Common myeloid progenitor, CD34-positive (primary cell): ENCODE results near the gene FKBP5.

Experiments
- CTCF ChIA-PET: fragments of 350-600 bp; sonication (Branson Sonifier 250); formaldehyde crosslinking; loops from one replicate; lab custom pipeline; 2021; ENCODE audit warnings: antibody characterized with exemption; lab: Charles Lee
- POLR2A ChIA-PET: fragments of 350-600 bp; sonication (Branson Sonifier 250); formaldehyde crosslinking; loops from one replicate; lab custom pipeline; 2021; ENCODE audit warnings: antibody characterized with exemption; lab: Charles Lee
- DNase-seq, 3 donors: peaks; one replicate each; pipeline versions ENCODE4 v3.0.0 to v3.0.0-alpha.2; 2013
- H3K27ac ChIP-seq, 2 experiments: 1 replicate in 1 of 2; 2 replicates in 1 of 2; pipeline ENCODE4 v1.7.0; 2013; ENCODE audit warnings: inconsistent platforms in 2 of 2, low read length in 2 of 2, mild to moderate bottlenecking in 2 of 2, low read depth in 1 of 2, moderate library complexity in 1 of 2; ENCODE audit not compliant: severe bottlenecking in 2 of 2, insufficient read depth in 1 of 2, poor library complexity in 1 of 2
- H3K27me3 ChIP-seq, 5 experiments: replicated peaks in 2 of 5; 1 replicate in 3 of 5; 2 replicates in 2 of 5; pipeline versions ENCODE4 v1.6.1 to v1.7.0; 2013; ENCODE audit warnings: low read length in 4 of 5, mild to moderate bottlenecking in 2 of 5, moderate library complexity in 2 of 5, inconsistent platforms in 1 of 5; ENCODE audit not compliant: insufficient read depth in 5 of 5, control insufficient read depth in 4 of 5
- H3K36me3 ChIP-seq, 4 experiments: 1 replicate in 2 of 4; 2 replicates in 2 of 4; pipeline versions ENCODE4 v1.6.1 to v1.7.0; 2013; ENCODE audit warnings: low read length in 3 of 4, control low read depth in 1 of 4, mild to moderate bottlenecking in 1 of 4; ENCODE audit not compliant: control insufficient read depth in 4 of 4, insufficient read depth in 4 of 4
- H3K4me1 ChIP-seq, 4 experiments: 1 replicate in 3 of 4; 2 replicates in 1 of 4; pipeline versions ENCODE4 v1.6.1 to v1.7.1; 2013; ENCODE audit warnings: low read length in 3 of 4, mild to moderate bottlenecking in 3 of 4, control low read depth in 1 of 4, inconsistent platforms in 1 of 4, moderate library complexity in 1 of 4; ENCODE audit not compliant: control insufficient read depth in 4 of 4, insufficient read depth in 4 of 4; ENCODE audit errors: control extremely low read depth in 1 of 4
- H3K4me3 ChIP-seq, 7 experiments: 1 replicate in 4 of 7; 2 replicates in 3 of 7; pipeline versions ENCODE4 v1.5.1 to v1.7.0; 2013; ENCODE audit warnings: mild to moderate bottlenecking in 7 of 7, low read length in 6 of 7, moderate library complexity in 6 of 7, inconsistent platforms in 2 of 7, low read depth in 2 of 7, control low read depth in 1 of 7; ENCODE audit not compliant: insufficient read depth in 4 of 7, control insufficient read depth in 1 of 7; ENCODE audit errors: extremely low read depth in 1 of 7
- H3K9me3 ChIP-seq, 5 experiments: 1 replicate in 4 of 5; 2 replicates in 1 of 5; pipeline versions ENCODE4 v1.6.1 to v1.7.1; 2013; ENCODE audit warnings: low read length in 4 of 5, mild to moderate bottlenecking in 2 of 5, inconsistent platforms in 1 of 5, low read depth in 1 of 5, moderate library complexity in 1 of 5; ENCODE audit not compliant: control insufficient read depth in 4 of 5, insufficient read depth in 2 of 5; ENCODE audit errors: control extremely low read depth in 1 of 5
- WGBS: methylation state at CpG from one replicate; pipeline ENCODE4 v1.1.5; 2013; ENCODE audit not compliant: insufficient coverage; 5-methylcytosine and 5-hydroxymethylcytosine counted together

Gene FKBP5

DNA sequence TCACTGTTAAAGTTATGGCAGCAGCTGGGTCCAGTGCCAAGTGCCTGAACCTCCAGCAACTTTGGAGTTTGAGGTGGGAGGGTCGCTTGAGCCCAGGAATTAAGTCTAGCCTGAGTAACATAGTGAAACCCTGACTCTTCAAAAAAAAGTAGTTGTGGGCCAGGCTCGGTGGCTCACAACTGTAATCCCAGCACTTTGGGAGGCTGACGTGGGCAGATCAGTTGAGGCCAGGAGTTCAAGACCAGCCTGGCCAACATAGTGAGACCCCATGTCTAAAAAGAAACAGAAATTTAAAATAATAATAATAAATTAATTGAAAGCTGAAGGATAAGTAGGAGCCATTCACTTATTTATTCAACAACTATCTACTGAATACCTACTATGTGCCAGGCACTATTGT lies 33.8 kb downstream of the FKBP5 start:
- Histone ChIP-seq H3K9me3 (peaks cover 0 to 3% (median 1%) of the 10 kb centered on the region in 5 experiments), H3K36me3 (peaks cover 0 to 7% (median 1%) of the 10 kb centered on the region in 4 experiments), H3K27me3 (no peaks in the 10 kb centered on the region), H3K4me3 (no peak overlapping the region), H3K4me1 (no peaks in the 10 kb centered on the region), H3K27ac (no peak overlapping the region)
- DNase-seq, result no peak
- ChIA-PET POLR2A (no interaction called here), CTCF (interaction anchor here (1.4 to 2.4 kb wide), 3 partner anchors 14 to 77 kb away, joined by 3 to 5 read pairs (median 4); no protein-coding TSS in a partner anchor)
- WGBS, result 100% methylated on average over 2 of the region's 3 CpGs

GRCh38 chr6:35651244-35651643 lies 37.5 kb downstream of the FKBP5 start:
- peaks cover 0 to 7% (median 0%) of the 10 kb centered on the region in 4 experiments for H3K36me3 ChIP-seq
- H3K27me3 ChIP-seq, result no peaks in the 10 kb centered on the region
- H3K4me1 ChIP-seq, result peaks cover 0 to 5% (median 2%) of the 10 kb centered on the region in 4 experiments
- no peak overlapping the region for H3K4me3 ChIP-seq
- H3K27ac ChIP-seq, result no peak overlapping the region
- CTCF ChIA-PET, result interaction anchor here (1.5 kb wide), 1 partner anchor 16 kb away, joined by 4 read pairs; no protein-coding TSS in a partner anchor
- POLR2A ChIA-PET, result interaction anchor here (0.5 kb wide), 1 partner anchor 19 kb away, joined by 3 read pairs; no protein-coding TSS in a partner anchor
- WGBS, result no CpG with 5 or more reads among the region's 3 CpGs
- peak; percentile 12 to 69 (median 43) for DNase-seq
- peaks cover 0 to 3% (median 1%) of the 10 kb centered on the region in 5 experiments for H3K9me3 ChIP-seq

DNA sequence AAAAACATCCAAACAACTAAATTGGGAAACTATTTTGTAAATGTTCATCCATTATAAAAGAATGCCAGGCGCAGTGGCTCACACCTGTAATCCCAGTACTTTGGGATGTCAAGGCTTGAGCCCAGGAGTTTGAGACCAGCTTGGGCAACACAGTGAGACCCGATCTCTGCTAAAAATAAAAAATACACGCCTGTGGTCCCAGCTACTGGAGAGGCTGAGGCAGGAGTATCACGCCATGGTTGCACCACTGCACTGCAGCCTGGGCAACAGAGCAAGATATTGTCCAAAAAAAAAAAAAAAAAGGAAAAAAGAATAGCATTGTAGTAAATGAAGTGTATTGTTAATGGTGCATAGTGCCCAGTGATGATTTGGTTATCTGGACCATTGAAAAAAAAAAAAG lies 38.7 kb downstream of the FKBP5 start:
- H3K4me3 ChIP-seq, result no peak overlapping the region
- H3K36me3 ChIP-seq, result peaks cover 0 to 13% (median 6%) of the 10 kb centered on the region in 4 experiments
- DNase-seq, result no peak
- WGBS, result 100% methylated on average over 4 of the region's 4 CpGs
- peaks cover 0 to 3% (median 1%) of the 10 kb centered on the region in 5 experiments for H3K9me3 ChIP-seq
- H3K27ac ChIP-seq, result no peak overlapping the region
- ChIA-PET POLR2A (no interaction called here), CTCF (interaction anchor here (1.1 to 1.8 kb wide), 4 partner anchors 13 to 87 kb away, joined by 4 to 5 read pairs (median 4); partner anchors contain the start of gene ARMC12)
- no peaks in the 10 kb centered on the region for H3K27me3 ChIP-seq
- peaks cover 0 to 5% (median 2%) of the 10 kb centered on the region in 4 experiments for H3K4me1 ChIP-seq

GRCh38 chr6:35648203-35648602 lies 40.5 kb downstream of the FKBP5 start:
- H3K36me3 ChIP-seq, result peaks cover 0 to 22% (median 8%) of the 10 kb centered on the region in 4 experiments
- peaks cover 0 to 5% (median 2%) of the 10 kb centered on the region in 4 experiments for H3K4me1 ChIP-seq
- 89% methylated on average over 1 of the region's 2 CpGs for WGBS
- no peak for DNase-seq
- H3K27me3 ChIP-seq, result no peaks in the 10 kb centered on the region
- H3K4me3 ChIP-seq, result no peak overlapping the region
- H3K9me3 ChIP-seq, result peaks cover 0 to 3% (median 1%) of the 10 kb centered on the region in 5 experiments
- ChIA-PET POLR2A (interaction anchor here (0.7 kb wide), 1 partner anchor 236 kb away, joined by 3 read pairs; no protein-coding TSS in a partner anchor), CTCF (interaction anchor here (0.6 to 2.3 kb wide), 2 partner anchors 33 to 102 kb away, joined by 3 to 7 read pairs; no protein-coding TSS in a partner anchor)
- no peak overlapping the region for H3K27ac ChIP-seq

- Histone ChIP-seq H3K27ac (no peak overlapping the region), H3K27me3 (no peaks in the 10 kb centered on the region), H3K4me3 (no peak overlapping the region), H3K36me3 (peaks cover 0 to 29% (median 8%) of the 10 kb centered on the region in 4 experiments), H3K4me1 (peaks cover 0 to 5% (median 2%) of the 10 kb centered on the region in 4 experiments), H3K9me3 (peaks cover 0 to 1% (median 0%) of the 10 kb centered on the region in 5 experiments)
- ChIA-PET CTCF (interaction anchor here (0.7 to 10.7 kb wide), 3 partner anchors 26 to 90 kb away, joined by 3 to 65 read pairs (median 7); partner anchors contain the start of gene ARMC12), POLR2A (interaction anchor here (0.7 kb wide), 1 partner anchor 237 kb away, joined by 3 read pairs; no protein-coding TSS in a partner anchor)
- WGBS, result 100% methylated on average over 1 of the region's 1 CpG
- no peak for DNase-seq
These were observed 41.3 kb downstream of the FKBP5 start for GRCh38 chr6:35647400-35647799.

GRCh38 chr6:35643162-35643535 lies 45.6 kb downstream of the FKBP5 start:
- Histone ChIP-seq H3K4me1 (peaks cover 0 to 5% (median 2%) of the 10 kb centered on the region in 4 experiments), H3K4me3 (no peak overlapping the region), H3K36me3 (peaks cover 3 to 63% (median 27%) of the 10 kb centered on the region in 4 experiments), H3K27me3 (no peaks in the 10 kb centered on the region), H3K9me3 (no peaks in the 10 kb centered on the region), H3K27ac (no peak overlapping the region)
- ChIA-PET CTCF (interaction anchor here (0.8 to 10.7 kb wide), 12 partner anchors 10 to 156 kb away, joined by 3 to 65 read pairs (median 4); partner anchors contain the start of gene ARMC12), POLR2A (interaction anchor here (0.6 kb wide), 1 partner anchor 720 kb away, joined by 3 read pairs; no protein-coding TSS in a partner anchor)
- DNase-seq, result no peak
